OCI-LY3 (cell line): ENCODE results near the gene DIP2C.

Source experiments
- H2AFZ ChIP-seq: fragments of 200-600, 300-600 bp; shearing (Covaris generic); 2 replicates; pipeline ENCODE4 v1.6.0; 2014; ENCODE audit warnings: antibody characterized with exemption, low read depth, low read length
- H3K27ac ChIP-seq: fragments of 200-600, 300-600 bp; sonication (generic); 2 replicates; pipeline ENCODE4 v1.5.1; 2014; ENCODE audit warnings: mild to moderate bottlenecking, low read length, moderate library complexity, mixed read lengths
- H3K27me3 ChIP-seq: fragments of 200-600, 300-600 bp; sonication (generic); 2 replicates; pipeline ENCODE4 v1.6.1; 2014; ENCODE audit warnings: low read depth, low read length, mixed read lengths
- H3K36me3 ChIP-seq: fragments of 200-600, 300-600 bp; sonication (generic); replicated peaks from 2 replicates; pipeline ENCODE3; 2014; ENCODE audit warnings: low read depth, low read length, mixed read lengths
- H3K4me1 ChIP-seq: fragments of 300-600, 200-600 bp; sonication (generic); 2 replicates; pipeline ENCODE4 v1.6.1; 2014; ENCODE audit warnings: low read length, mixed read lengths
- H3K4me2 ChIP-seq: fragments of 200-600, 300-600 bp; sonication (generic); 2 replicates; pipeline ENCODE4 v1.6.1; 2014; ENCODE audit warnings: low read length, mixed read lengths
- H3K4me3 ChIP-seq: fragments of 300-600, 200-600 bp; sonication (generic); 2 replicates; pipeline ENCODE4 v1.5.1; 2014; ENCODE audit warnings: antibody characterized with exemption, mild to moderate bottlenecking, low read length, moderate library complexity
- H3K79me2 ChIP-seq: fragments of 300-600, 200-600 bp; shearing (Covaris generic); 2 replicates; pipeline ENCODE4 v1.6.1; 2014; ENCODE audit warnings: mild to moderate bottlenecking, low read length, mixed read lengths
- H3K9ac ChIP-seq: fragments of 300-600, 200-600 bp; shearing (Covaris generic); 2 replicates; pipeline ENCODE4 v1.6.0; 2014; ENCODE audit warnings: mild to moderate bottlenecking, low read length, moderate library complexity
- H3K9me3 ChIP-seq: fragments of 200-600, 300-600 bp; shearing (Covaris generic); 2 replicates; pipeline ENCODE4 v1.6.1; 2014; ENCODE audit warnings: low read length, mixed read lengths; ENCODE audit not compliant: insufficient read depth
- H4K20me1 ChIP-seq: fragments of 200-600, 300-600 bp; sonication (generic); 2 replicates; pipeline ENCODE4 v1.6.1; 2016; ENCODE audit warnings: low read length, mixed read lengths; ENCODE audit not compliant: insufficient read depth
- CTCF ChIP-seq: fragments of 200-600, 300-600 bp; sonication (generic); IDR thresholded peaks from 2 replicates; pipeline ENCODE4 v1.5.1; 2014; ENCODE audit warnings: antibody characterized with exemption, low read length, low read depth
- EZH2phosphoT487 ChIP-seq: fragments of 200-600 bp; shearing (Covaris generic); IDR thresholded peaks from 2 replicates; pipeline ENCODE4 v1.6.1; 2018; ENCODE audit warnings: antibody characterized with exemption, mixed run types, low read depth

Gene DIP2C

GRCh38 chr10:469947-470338, 219.5 kb downstream of the DIP2C start:
- Histone ChIP-seq H3K4me1 (no peaks in the 10 kb centered on the region), H3K9ac (no peak overlapping the region), H3K36me3 (no peaks in the 10 kb centered on the region), H3K9me3 (no peaks in the 10 kb centered on the region), H4K20me1 (no peaks in the 10 kb centered on the region), H3K4me2 (no peak overlapping the region), H3K4me3 (no peak overlapping the region), H3K27me3 (no peaks in the 10 kb centered on the region), H2AFZ (no peak overlapping the region), H3K27ac (no peak overlapping the region), H3K79me2 (no peaks in the 10 kb centered on the region)
- TF ChIP-seq CTCF (no peak), EZH2phosphoT487 (no peak)

GRCh38 chr10:459743-460142, 229.7 kb downstream of the DIP2C start:
- Histone ChIP-seq H2AFZ (no peak overlapping the region), H3K4me1 (no peaks in the 10 kb centered on the region), H3K9ac (no peak overlapping the region), H3K36me3 (no peaks in the 10 kb centered on the region), H3K27ac (no peak overlapping the region), H3K4me3 (no peak overlapping the region), H3K27me3 (no peaks in the 10 kb centered on the region), H4K20me1 (no peaks in the 10 kb centered on the region), H3K9me3 (no peaks in the 10 kb centered on the region), H3K79me2 (no peaks in the 10 kb centered on the region), H3K4me2 (no peak overlapping the region)
- TF ChIP-seq EZH2phosphoT487 (no peak), CTCF (no peak)

- H2AFZ ChIP-seq = no peak overlapping the region
- H3K9ac ChIP-seq = no peak overlapping the region
- H3K9me3 ChIP-seq = no peaks in the 10 kb centered on the region
- H3K79me2 ChIP-seq = no peaks in the 10 kb centered on the region
- no peak overlapping the region for H3K27ac ChIP-seq
- H3K27me3 ChIP-seq = no peaks in the 10 kb centered on the region
- H3K4me1 ChIP-seq = no peaks in the 10 kb centered on the region
- no peaks in the 10 kb centered on the region for H3K36me3 ChIP-seq
- no peak overlapping the region for H3K4me3 ChIP-seq
- no peak for TF ChIP-seq CTCF
- no peak for TF ChIP-seq EZH2phosphoT487
- no peak overlapping the region for H3K4me2 ChIP-seq
- H4K20me1 ChIP-seq = no peaks in the 10 kb centered on the region
These were observed 231.0 kb downstream of the DIP2C start for GRCh38 chr10:458421-458851.

- Histone ChIP-seq H3K4me1 (no peaks in the 10 kb centered on the region), H3K27ac (no peak overlapping the region), H3K79me2 (no peaks in the 10 kb centered on the region), H3K36me3 (no peaks in the 10 kb centered on the region), H3K4me2 (no peak overlapping the region), H3K9ac (no peak overlapping the region), H3K4me3 (no peak overlapping the region), H4K20me1 (no peaks in the 10 kb centered on the region), H3K9me3 (no peaks in the 10 kb centered on the region), H2AFZ (no peak overlapping the region), H3K27me3 (peaks cover 5% of the 10 kb centered on the region; the same call in 1 of the 2 replicates)
- no peak for TF ChIP-seq EZH2phosphoT487
- TF ChIP-seq CTCF = no peak
These were observed 233.0 kb downstream of the DIP2C start for GRCh38 chr10:456486-456885.
